ENCODE results near the gene DLGAP1. TPM values are rescaled to one million over a fixed set of nuclear protein-coding genes. Genes with fewer than 3 reads are reported as not detected.

Gene DLGAP1
- total and polyA plus RNA-seq, 2 of the 4 experiments (the other 2 are of a cell fraction) = under 0.01 to 0.09 TPM

- no peak overlapping the region for H2AK5ac ChIP-seq (ENCODE audit: low read depth, low read length)
- no peak overlapping the region for H3K27ac ChIP-seq (ENCODE audit: insufficient read depth, low read length)
- no peak overlapping the region for H3K4me3 ChIP-seq (ENCODE audit: insufficient read depth, low read depth, low read length)
- no peak overlapping the region for H2BK120ac ChIP-seq (ENCODE audit: low read depth, low read length)
- BruUV-seq (replicated peaks) = no TSS peak
- no peaks in the 10 kb centered on the region for H3K9me1 ChIP-seq (ENCODE audit: insufficient read depth, low read length)
- in situ Hi-C loops (cut with MboI; ENCODE audit: low sequenced_read_pairs) = no loop called here
- ChIA-PET CTCF (interaction anchor here (1.1 kb wide), 1 partner anchor 93 kb away, joined by 3 read pairs; no protein-coding TSS in a partner anchor), POLR2A (ENCODE audit: unreplicated experiment) (no interaction called here)
- H3K56ac ChIP-seq (ENCODE audit: extremely low read depth, insufficient read depth, low read length) = no peak overlapping the region
- no peak overlapping the region for H2BK5ac ChIP-seq (ENCODE audit: low read depth, low read length, poor library complexity, severe bottlenecking)
- intact Hi-C loops (cut with micrococcal nuclease) = no loop called here
- H2AK9ac ChIP-seq (replicated peaks; ENCODE audit: low read depth, low read length, poor library complexity) = no peak overlapping the region
- no peak overlapping the region for H3K9ac ChIP-seq (ENCODE audit: low read depth, low read length)
- H3K27me3 ChIP-seq (ENCODE audit: control insufficient read depth, insufficient read depth, low read length) = no peaks in the 10 kb centered on the region
- H3K4me2 ChIP-seq (ENCODE audit: low read depth, low read length) = no peak overlapping the region
- peaks cover 7% of the 10 kb centered on the region for H3K4me1 ChIP-seq (ENCODE audit: control insufficient read depth, insufficient read depth, low read length)
- no peak overlapping the region for H4K8ac ChIP-seq (ENCODE audit: low read depth in 2 of 2, low read length in 2 of 2)
- DNase-seq (no peak), ATAC-seq (ENCODE audit: low read depth) (no peak)
- no peak overlapping the region for H4K5ac ChIP-seq (ENCODE audit: low read depth, low read length)
- no peak overlapping the region for H3K14ac ChIP-seq (replicated peaks; ENCODE audit: low read depth, low read length)
- no peaks in the 10 kb centered on the region for H4K20me1 ChIP-seq (ENCODE audit: insufficient read depth, low read length)
- TF ChIP-seq RAD21 (IDR thresholded peaks at IDR 0.05; ENCODE audit: low read length) (no peak), ELK1 (IDR thresholded peaks at IDR 0.05; ENCODE audit: borderline replicate concordance, low read depth, low read length) (no peak), CEBPB (IDR thresholded peaks at IDR 0.05; ENCODE audit: low read depth, low read length) (no peak), RFX5 (IDR thresholded peaks at IDR 0.05; ENCODE audit: low read depth, low read length) (no peak)
- H2AFZ ChIP-seq (replicated peaks; ENCODE audit: low read length, poor library complexity) = no peak overlapping the region
- no peak overlapping the region for H2BK15ac ChIP-seq (ENCODE audit: low read depth, low read length)
- no peaks in the 10 kb centered on the region for H3K79me1 ChIP-seq (ENCODE audit: low read depth in 1 of 2, low read length in 2 of 2)
- dilution Hi-C loops (cut with HindIII; ENCODE audit: low sequenced_read_pairs, unreplicated experiment) = no loop called here
- H2BK20ac ChIP-seq (ENCODE audit: low read depth, low read length) = no peak overlapping the region
- H3K18ac ChIP-seq (ENCODE audit: low read depth, low read length) = no peak overlapping the region
- H3K23ac ChIP-seq (ENCODE audit: low read depth, low read length) = no peak overlapping the region
- no peaks in the 10 kb centered on the region for H3K36me3 ChIP-seq (ENCODE audit: control insufficient read depth, insufficient read depth, low read length)
- no peaks in the 10 kb centered on the region for H3K9me3 ChIP-seq (ENCODE audit: control insufficient read depth, insufficient read depth, low read length)
- H3K4ac ChIP-seq (ENCODE audit: low read depth, low read length) = no peak overlapping the region
- H4K91ac ChIP-seq (ENCODE audit: insufficient read depth, low read depth, low read length) = no peak overlapping the region
- 57% methylated on average over 2 of the region's 2 CpGs; no CpG with 5 or more reads in 1 of the 2 experiments for WGBS, 2 experiments (ENCODE audit: extremely low coverage in 2 of 2, insufficient read length in 1 of 2)
Observed at GRCh38 chr18:3892152-3892551, 563.0 kb downstream of the DLGAP1 start.
